H1 (cell line): ENCODE measurements around the gene CD200R1L. TPM values are rescaled to one million over a fixed set of nuclear protein-coding genes. Genes with fewer than 3 reads are reported as not detected.

ENCODE experiments used
- CTCF ChIA-PET: fragments of 300-600 bp; sonication (Branson Sonifier 250); formaldehyde crosslinking; loops from one replicate; lab custom pipeline; 2021; ENCODE audit not compliant: partially characterized antibody; lab: Charles Lee
- POLR2A ChIA-PET: fragments of 300-600 bp; sonication (Branson Sonifier 250); formaldehyde crosslinking; loops from one replicate; lab custom pipeline; 2021; ENCODE audit warnings: inconsistent platforms; ENCODE audit not compliant: partially characterized antibody; lab: Charles Lee
- DNase-seq, 2 experiments: peaks; one replicate each; pipeline versions ENCODE4 v3.0.0 to v3.0.0-alpha.2; 2010 to 2022; ENCODE audit warnings: low spot score in 2 of 2, low read depth in 1 of 2, mixed read lengths in 1 of 2
- FAIRE-seq: peaks from 2 replicates; lab custom pipeline; 2011; peaks lifted over from hg19 to GRCh38; lab: Jason Lieb, UNC
- H2AFZ ChIP-seq: 2 replicates; pipeline ENCODE4 v1.8.1; 2012; ENCODE audit warnings: low read length, inconsistent platforms
- H2AK5ac ChIP-seq: 2 replicates; pipeline ENCODE4 v1.6.1; 2013; ENCODE audit warnings: low read depth, low read length
- H2BK120ac ChIP-seq: replicated peaks from 2 replicates; pipeline ENCODE3; 2013; ENCODE audit warnings: low read depth, low read length, inconsistent platforms
- H2BK12ac ChIP-seq: 2 replicates; pipeline ENCODE4 v1.6.1; 2013; ENCODE audit warnings: low read depth, low read length
- H2BK15ac ChIP-seq: 2 replicates; pipeline ENCODE4 v1.6.1; 2013; ENCODE audit warnings: low read length
- H2BK20ac ChIP-seq: 2 replicates; pipeline ENCODE4 v1.6.1; 2013; ENCODE audit warnings: low read length
- H2BK5ac ChIP-seq: 2 replicates; pipeline ENCODE4 v1.6.1; 2013; ENCODE audit warnings: low read depth, low read length
- H3K14ac ChIP-seq: 2 replicates; pipeline ENCODE4 v1.6.1; 2013; ENCODE audit warnings: inconsistent platforms; ENCODE audit not compliant: insufficient read length
- H3K18ac ChIP-seq: 2 replicates; pipeline ENCODE4 v1.6.1; 2013; ENCODE audit warnings: low read length; ENCODE audit errors: extremely low read depth
- H3K23ac ChIP-seq: 2 replicates; pipeline ENCODE4 v1.6.1; 2013; ENCODE audit warnings: inconsistent platforms; ENCODE audit not compliant: insufficient read length
- H3K23me2 ChIP-seq: 2 replicates; pipeline ENCODE4 v1.6.1; 2013; ENCODE audit warnings: low read depth, low read length
- H3K27ac ChIP-seq: 2 replicates; pipeline ENCODE4 v1.6.1; 2011; ENCODE audit warnings: low read depth, low read length, inconsistent platforms
- H3K27me3 ChIP-seq, 4 experiments: replicated peaks in 1 of 4; 1 replicate in 1 of 4; 2 replicates in 3 of 4; pipeline versions ENCODE4 v1.6.1 to v1.8.1; 2011 to 2013; ENCODE audit warnings: low read length in 3 of 4, mild to moderate bottlenecking in 3 of 4, inconsistent platforms in 2 of 4, mixed read lengths in 2 of 4, moderate library complexity in 1 of 4; ENCODE audit not compliant: control insufficient read depth in 3 of 4, insufficient read depth in 3 of 4; ENCODE audit errors: extremely low read depth in 1 of 4
- H3K36me3 ChIP-seq, 4 experiments: 2 replicates each; pipeline versions ENCODE4 v1.6.1 to v1.8.1; 2011 to 2013; ENCODE audit warnings: mild to moderate bottlenecking in 4 of 4, low read length in 3 of 4, moderate library complexity in 2 of 4, control low read depth in 1 of 4, inconsistent platforms in 1 of 4; ENCODE audit not compliant: insufficient read depth in 4 of 4, control insufficient read depth in 2 of 4
- H3K4ac ChIP-seq: replicated peaks from 2 replicates; pipeline ENCODE3; 2013; ENCODE audit warnings: low read length, low read depth, mixed read lengths, inconsistent platforms; ENCODE audit not compliant: insufficient read length
- H3K4me1 ChIP-seq, 4 experiments: replicated peaks in 1 of 4; 1 replicate in 1 of 4; 2 replicates in 3 of 4; pipeline versions ENCODE4 v1.6.1 to v1.8.1; 2011 to 2013; ENCODE audit warnings: low read length in 3 of 4, inconsistent platforms in 2 of 4, mixed read lengths in 1 of 4; ENCODE audit not compliant: insufficient read depth in 4 of 4, control insufficient read depth in 3 of 4
- H3K4me2 ChIP-seq, 2 experiments: 2 replicates each; pipeline versions ENCODE4 v1.6.1 to v1.8.1; 2011 to 2013; ENCODE audit warnings: low read depth in 2 of 2, low read length in 2 of 2, control low read depth in 1 of 2, inconsistent platforms in 1 of 2, mild to moderate bottlenecking in 1 of 2; ENCODE audit not compliant: insufficient read depth in 1 of 2
- H3K4me3 ChIP-seq, 4 experiments: fragments of 200-600, 300-600 bp in 1 of 4; sonication (generic), shearing (Covaris generic), sonication (Bioruptor Twin) in 1 of 4; 2 replicates each; pipeline versions ENCODE4 v1.5.1 to v1.8.1; 2011 to 2016; ENCODE audit warnings: low read length in 4 of 4, low read depth in 3 of 4, control low read depth in 2 of 4, inconsistent platforms in 2 of 4, mild to moderate bottlenecking in 2 of 4, mixed read lengths in 1 of 4, moderate library complexity in 1 of 4; ENCODE audit not compliant: insufficient read depth in 2 of 4; ENCODE audit errors: extremely low read depth in 1 of 4
- H3K56ac ChIP-seq: replicated peaks from 2 replicates; pipeline ENCODE3; 2013; ENCODE audit warnings: low read depth, mild to moderate bottlenecking, mixed read lengths, low read length, inconsistent platforms; ENCODE audit not compliant: insufficient read length
- H3K79me1 ChIP-seq: 2 replicates; pipeline ENCODE4 v1.6.1; 2013; ENCODE audit warnings: low read depth, low read length, control low read depth
- H3K79me2 ChIP-seq, 2 experiments: 2 replicates each; pipeline versions ENCODE4 v1.6.1 to v1.8.1; 2012 to 2013; ENCODE audit warnings: low read length in 2 of 2, mild to moderate bottlenecking in 2 of 2, inconsistent platforms in 1 of 2; ENCODE audit not compliant: insufficient read depth in 2 of 2, control insufficient read depth in 1 of 2
- H3K9ac ChIP-seq, 4 experiments: replicated peaks in 1 of 4; 1 replicate in 1 of 4; 2 replicates in 3 of 4; pipeline versions ENCODE4 v1.6.1 to v1.8.1; 2011 to 2013; ENCODE audit warnings: low read depth in 3 of 4, low read length in 3 of 4, control low read depth in 2 of 4, mild to moderate bottlenecking in 2 of 4, moderate library complexity in 2 of 4, inconsistent platforms in 1 of 4; ENCODE audit errors: extremely low read depth in 1 of 4
- H3K9me3 ChIP-seq, 2 experiments: 2 replicates each; pipeline versions ENCODE4 v1.6.1 to v1.8.1; 2012 to 2013; ENCODE audit warnings: mild to moderate bottlenecking in 2 of 2, moderate library complexity in 2 of 2, control low read depth in 1 of 2, inconsistent platforms in 1 of 2, low read depth in 1 of 2, low read length in 1 of 2, mixed read lengths in 1 of 2; ENCODE audit not compliant: insufficient read depth in 2 of 2
- H4K20me1 ChIP-seq, 2 experiments: replicated peaks in 1 of 2; 2 replicates each; pipeline versions ENCODE3 to v1.8.1; 2011 to 2013; ENCODE audit warnings: inconsistent platforms in 2 of 2, low read length in 2 of 2, mild to moderate bottlenecking in 1 of 2; ENCODE audit not compliant: insufficient read depth in 2 of 2, control insufficient read depth in 1 of 2
- H4K5ac ChIP-seq: 2 replicates; pipeline ENCODE4 v1.6.1; 2013; ENCODE audit warnings: low read length, low read depth, mixed read lengths, inconsistent platforms; ENCODE audit not compliant: insufficient read length
- H4K8ac ChIP-seq: 2 replicates; pipeline ENCODE4 v1.8.0; 2013; ENCODE audit warnings: mild to moderate bottlenecking, moderate library complexity, low read length, inconsistent platforms; ENCODE audit not compliant: insufficient read depth; ENCODE audit errors: extremely low read depth
- H4K91ac ChIP-seq: replicated peaks from 2 replicates; pipeline ENCODE3; 2013; ENCODE audit warnings: low read length, mixed read lengths, inconsistent platforms; ENCODE audit not compliant: insufficient read length
- BACH1 ChIP-seq: IDR thresholded peaks from 2 replicates; pipeline ENCODE4 v1.6.1; 2012; ENCODE audit warnings: low read length, improper control_type of control experiment
- EGR1 ChIP-seq: IDR thresholded peaks from 2 replicates; pipeline ENCODE4 v1.6.1; 2011; ENCODE audit warnings: low read depth, low read length, borderline replicate concordance
- POLR2A ChIP-seq, 2 experiments: IDR thresholded peaks; 1 replicate in 1 of 2; 2 replicates in 1 of 2; pipeline ENCODE4 v1.6.1; 2011; ENCODE audit warnings: low read depth in 2 of 2, low read length in 2 of 2, mild to moderate bottlenecking in 2 of 2; ENCODE audit errors: control extremely low read depth in 1 of 2
- SIN3A ChIP-seq, 2 experiments: IDR thresholded peaks in 1 of 2; conservative IDR thresholded peaks in 1 of 2; 2 replicates each; pipeline ENCODE4 v1.6.1; 2011 to 2012; ENCODE audit warnings: low read length in 2 of 2, improper control_type of control experiment in 1 of 2, low read depth in 1 of 2, mild to moderate bottlenecking in 1 of 2
- SIX5 ChIP-seq: IDR thresholded peaks from 2 replicates; pipeline ENCODE4 v1.6.1; 2011; ENCODE audit warnings: mild to moderate bottlenecking, low read depth, low read length
- WGBS, 2 experiments: shearing (Covaris generic) in 1 of 2; methylation state at CpG; one replicate each; pipeline versions ENCODE4 v1.1.6 to v1.1.7; 2013 to 2015; ENCODE audit warnings: low lambda C conversion rate in 2 of 2, mixed read lengths in 2 of 2, inconsistent platforms in 1 of 2, low coverage in 1 of 2, missing lambda C conversion rate in 1 of 2; ENCODE audit not compliant: insufficient replicate concordance in 2 of 2, insufficient coverage in 1 of 2, insufficient read length in 1 of 2; ENCODE audit errors: extremely low coverage in 1 of 2, missing lambda C conversion rate in 1 of 2; 5-methylcytosine and 5-hydroxymethylcytosine counted together
- polyA plus RNA-seq, 7 experiments: library from polyadenylated mRNA; depleted of rRNA in 3 of 7; stranded (reverse) in 5 of 7; unstranded in 2 of 7; fragments of >200 nt in 5 of 7; fragments of 200-250 nt in 2 of 7; gene quantifications; 1 replicate in 5 of 7; 2 replicates in 1 of 7; 4 replicates in 1 of 7; pipeline versions ENCODE4 v1.2.1 to v1.2.3, GENCODE V29; 2011 to 2013; ENCODE audit warnings: missing spikeins in 2 of 7, mixed read lengths in 2 of 7
- total RNA-seq: library from RNA; stranded (reverse); fragmentation: NEBNext Ultra II Directional; extraction: Animal tissue kit (Norgen Biotek cat#: 25700); gene quantifications from 2 replicates; pipeline ENCODE4 v1.2.1, GENCODE V29; 2021

CD200R1L gene
- total and polyA plus RNA-seq, 2 of the 8 experiments (the other 6 are each of a cell fraction or from before 2014, with no cell fraction given): not detected

- Histone ChIP-seq H3K4me1 (no peaks in the 10 kb centered on the region; a peak in 1 of 7 replicates), H2AFZ (no peak overlapping the region), H3K79me1 (no peaks in the 10 kb centered on the region), H3K4ac (no peak overlapping the region), H2BK120ac (no peak overlapping the region), H2BK20ac (no peak overlapping the region), H3K79me2 (no peaks in the 10 kb centered on the region), H3K9ac (no peak overlapping the region), H4K8ac (no peak overlapping the region), H2AK5ac (no peak overlapping the region), H4K20me1 (no peaks in the 10 kb centered on the region), H3K4me3 (no peak overlapping the region), H3K9me3 (0 out of 4 replicates have a peak, but pooled peaks cover 0 to 3% of the 10 kb centered on the region in 2 experiments), H3K23ac (no peak overlapping the region), H3K18ac (no peak overlapping the region), H2BK12ac (no peak overlapping the region), H4K5ac (no peak overlapping the region), H3K56ac (no peak overlapping the region), H2BK15ac (no peak overlapping the region), H3K23me2 (no peaks in the 10 kb centered on the region), H3K4me2 (no peak overlapping the region), H3K14ac (no peak overlapping the region), H2BK5ac (no peak overlapping the region), H3K27ac (no peak overlapping the region), H4K91ac (no peak overlapping the region), H3K27me3 (no peaks in the 10 kb centered on the region), H3K36me3 (no peaks in the 10 kb centered on the region)
- FAIRE-seq (no peak), DNase-seq (no peak)
- 89% methylated on average over 3 of the region's 3 CpGs; no CpG with 5 or more reads in 1 of the 2 experiments for WGBS, 2 experiments
- TF ChIP-seq POLR2A (IDR thresholded peaks at IDR 0.05; ENCODE audit: control extremely low read depth in 1 of 2, low read depth in 2 of 2, low read length in 2 of 2) (no peak), SIN3A (conservative IDR thresholded peaks at IDR 0.05 in 1 of 2, IDR thresholded peaks at IDR 0.05 in 1 of 2; ENCODE audit: low read depth in 1 of 2, low read length in 2 of 2) (no peak), BACH1 (no peak), EGR1 (no peak), SIX5 (no peak)
- POLR2A ChIA-PET: interaction anchor here (0.5 kb wide), 1 partner anchor 427 kb away, joined by 3 read pairs; no protein-coding TSS in a partner anchor
- CTCF ChIA-PET: interaction anchor here (1.1 to 1.3 kb wide), 2 partner anchors 157 to 180 kb away, joined by 3 to 5 read pairs; no protein-coding TSS in a partner anchor
These were observed 24.3 kb downstream of the CD200R1L start for GRCh38 chr3:112822064-112823055.
